ENCODE measurements around the gene TTC21B.

DNA sequence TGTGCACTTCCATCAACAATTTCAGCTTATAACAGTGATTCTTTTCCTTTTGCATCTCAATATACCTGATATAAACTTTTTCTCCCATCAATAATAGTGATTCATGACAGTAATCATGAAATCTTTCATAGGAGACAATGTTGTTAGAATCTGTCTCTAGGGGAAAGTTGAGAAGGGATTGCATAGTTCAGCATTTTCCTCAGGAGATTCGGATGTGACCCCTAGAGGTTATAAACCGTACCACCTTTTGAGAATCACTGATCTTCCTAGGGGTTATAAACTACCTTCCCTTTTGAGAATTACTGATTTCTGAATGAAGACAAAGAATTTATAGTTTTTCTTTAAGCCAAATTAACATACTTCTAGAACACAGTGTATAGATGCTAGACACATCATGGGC lies 106.6 kb downstream of the TTC21B start:
- TF ChIP-seq, protein P1, sequence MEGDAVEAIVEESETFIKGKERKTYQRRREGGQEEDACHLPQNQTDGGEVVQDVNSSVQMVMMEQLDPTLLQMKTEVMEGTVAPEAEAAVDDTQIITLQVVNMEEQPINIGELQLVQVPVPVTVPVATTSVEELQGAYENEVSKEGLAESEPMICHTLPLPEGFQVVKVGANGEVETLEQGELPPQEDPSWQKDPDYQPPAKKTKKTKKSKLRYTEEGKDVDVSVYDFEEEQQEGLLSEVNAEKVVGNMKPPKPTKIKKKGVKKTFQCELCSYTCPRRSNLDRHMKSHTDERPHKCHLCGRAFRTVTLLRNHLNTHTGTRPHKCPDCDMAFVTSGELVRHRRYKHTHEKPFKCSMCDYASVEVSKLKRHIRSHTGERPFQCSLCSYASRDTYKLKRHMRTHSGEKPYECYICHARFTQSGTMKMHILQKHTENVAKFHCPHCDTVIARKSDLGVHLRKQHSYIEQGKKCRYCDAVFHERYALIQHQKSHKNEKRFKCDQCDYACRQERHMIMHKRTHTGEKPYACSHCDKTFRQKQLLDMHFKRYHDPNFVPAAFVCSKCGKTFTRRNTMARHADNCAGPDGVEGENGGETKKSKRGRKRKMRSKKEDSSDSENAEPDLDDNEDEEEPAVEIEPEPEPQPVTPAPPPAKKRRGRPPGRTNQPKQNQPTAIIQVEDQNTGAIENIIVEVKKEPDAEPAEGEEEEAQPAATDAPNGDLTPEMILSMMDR (IDR thresholded peaks at IDR 0.05; ENCODE audit: low read length): peak; percentile 30; the same call in 1 of the 2 replicates
- TF ChIP-seq EZH2 (IDR thresholded peaks at IDR 0.05; ENCODE audit: borderline replicate concordance, low read length): no peak
